ENCODE measurements around the gene STX2. TPM values are rescaled to one million over a fixed set of nuclear protein-coding genes. Genes with fewer than 3 reads are reported as not detected.
"Not testable (repeated sequence)": the region's sequence is repeated elsewhere in the genome, so short reads cannot be mapped to it uniquely, and the experiment has no call there.

STX2 gene
- total RNA-seq, 4 donors from 2014 or later: 1.2 to 14.1 (median 4.1) TPM

DNA sequence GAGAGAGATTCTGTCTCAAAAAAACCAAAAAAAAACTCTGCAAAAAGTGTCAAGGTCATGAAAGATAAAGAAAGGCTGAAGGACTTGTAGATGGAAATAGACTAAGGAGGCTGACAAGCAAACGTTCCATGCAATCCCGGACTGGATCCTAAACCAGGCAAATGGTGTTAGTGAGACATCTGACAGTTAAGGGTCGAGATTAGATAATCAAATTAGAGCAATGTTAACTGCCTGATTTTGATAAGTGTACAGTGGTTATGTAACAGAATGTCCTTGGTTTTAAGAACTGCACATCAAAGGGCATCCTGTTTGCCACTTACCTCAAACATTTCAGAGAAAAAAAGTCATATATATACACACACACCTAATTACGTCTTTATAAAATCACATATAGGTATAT, 29.4 kb upstream of the STX2 start:
- Histone ChIP-seq H3K36me3 (peaks cover 0 to 6% (median 0%) of the 10 kb centered on the region in 3 donors), H3K4me3 (no peak overlapping the region), H3K4me1 (peaks cover 0 to 20% (median 15%) of the 10 kb centered on the region in 3 donors), H3K9me3 (no peaks in the 10 kb centered on the region), H3K27ac (no peak overlapping the region), H3K27me3 (no peaks in the 10 kb centered on the region)
- intact Hi-C loops (cut with DNase I): no loop called here
- TF ChIP-seq, protein P1, sequence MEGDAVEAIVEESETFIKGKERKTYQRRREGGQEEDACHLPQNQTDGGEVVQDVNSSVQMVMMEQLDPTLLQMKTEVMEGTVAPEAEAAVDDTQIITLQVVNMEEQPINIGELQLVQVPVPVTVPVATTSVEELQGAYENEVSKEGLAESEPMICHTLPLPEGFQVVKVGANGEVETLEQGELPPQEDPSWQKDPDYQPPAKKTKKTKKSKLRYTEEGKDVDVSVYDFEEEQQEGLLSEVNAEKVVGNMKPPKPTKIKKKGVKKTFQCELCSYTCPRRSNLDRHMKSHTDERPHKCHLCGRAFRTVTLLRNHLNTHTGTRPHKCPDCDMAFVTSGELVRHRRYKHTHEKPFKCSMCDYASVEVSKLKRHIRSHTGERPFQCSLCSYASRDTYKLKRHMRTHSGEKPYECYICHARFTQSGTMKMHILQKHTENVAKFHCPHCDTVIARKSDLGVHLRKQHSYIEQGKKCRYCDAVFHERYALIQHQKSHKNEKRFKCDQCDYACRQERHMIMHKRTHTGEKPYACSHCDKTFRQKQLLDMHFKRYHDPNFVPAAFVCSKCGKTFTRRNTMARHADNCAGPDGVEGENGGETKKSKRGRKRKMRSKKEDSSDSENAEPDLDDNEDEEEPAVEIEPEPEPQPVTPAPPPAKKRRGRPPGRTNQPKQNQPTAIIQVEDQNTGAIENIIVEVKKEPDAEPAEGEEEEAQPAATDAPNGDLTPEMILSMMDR (IDR thresholded peaks at IDR 0.05): no peak
- TF ChIP-seq POLR2A (IDR thresholded peaks at IDR 0.05): no peak
- DNase-seq: no peak
- WGBS, 2 donors: 65 to 72% methylated on average over 4 of the region's 4 CpGs

DNA sequence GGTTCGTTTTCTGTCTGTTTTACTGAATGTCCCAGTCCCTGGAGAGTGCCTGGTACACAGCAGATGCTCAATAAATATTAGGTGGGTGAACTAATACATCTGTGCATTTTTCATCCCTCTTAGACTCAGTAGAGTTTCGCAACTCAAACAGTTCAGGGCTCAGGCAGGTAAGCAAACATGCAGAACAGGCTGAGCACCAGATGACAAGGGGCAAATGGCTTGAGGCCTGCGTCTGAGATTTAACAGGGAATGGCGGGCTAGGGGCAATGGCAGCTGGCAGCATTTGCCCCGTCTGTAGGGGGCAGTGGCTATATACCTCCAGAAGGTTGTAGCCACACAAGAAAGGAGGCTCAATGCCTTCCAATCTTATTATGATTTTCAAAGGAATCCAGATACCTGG, 24.2 kb upstream of the STX2 start:
- Histone ChIP-seq H3K27ac (no peak overlapping the region), H3K4me1 (no peaks in the 10 kb centered on the region), H3K9me3 (no peaks in the 10 kb centered on the region), H3K4me3 (no peak overlapping the region), H3K27me3 (no peaks in the 10 kb centered on the region), H3K36me3 (no peaks in the 10 kb centered on the region)
- no peak for DNase-seq
- TF ChIP-seq POLR2A (IDR thresholded peaks at IDR 0.05): no peak
- TF ChIP-seq, protein P1 (IDR thresholded peaks at IDR 0.05): no peak
- intact Hi-C loops (cut with DNase I): no loop called here
- WGBS, 2 donors: 68 to 78% methylated on average over 4 of the region's 5 CpGs

DNA sequence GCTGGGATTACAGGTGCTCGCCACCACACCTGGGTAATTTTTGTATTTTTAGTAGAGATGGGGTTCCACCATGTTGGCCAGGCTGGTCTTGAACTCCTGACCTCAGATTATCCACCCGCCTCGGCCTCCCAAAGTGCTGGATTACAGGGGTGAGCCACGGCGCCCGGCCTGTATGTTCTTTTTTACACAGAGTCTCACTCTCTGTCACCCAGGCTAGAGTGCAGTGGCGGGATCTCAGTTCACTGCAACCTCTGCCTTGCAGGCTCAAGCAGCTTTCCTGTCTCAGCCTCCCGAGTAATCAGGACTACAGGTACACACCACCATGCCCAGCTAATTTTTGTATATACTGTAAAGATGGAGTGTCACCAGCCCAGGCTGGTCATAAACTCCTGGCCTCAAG, 23.7 kb upstream of the STX2 start:
- intact Hi-C loops (cut with DNase I); H3K27me3 ChIP-seq; H3K4me1 ChIP-seq; H3K36me3 ChIP-seq; H3K4me3 ChIP-seq; H3K9me3 ChIP-seq; H3K27ac ChIP-seq; DNase-seq: not testable (repeated sequence)
- 86 to 96% methylated on average over 6 to 7 of the region's 8 CpGs for WGBS, 2 donors

DNA sequence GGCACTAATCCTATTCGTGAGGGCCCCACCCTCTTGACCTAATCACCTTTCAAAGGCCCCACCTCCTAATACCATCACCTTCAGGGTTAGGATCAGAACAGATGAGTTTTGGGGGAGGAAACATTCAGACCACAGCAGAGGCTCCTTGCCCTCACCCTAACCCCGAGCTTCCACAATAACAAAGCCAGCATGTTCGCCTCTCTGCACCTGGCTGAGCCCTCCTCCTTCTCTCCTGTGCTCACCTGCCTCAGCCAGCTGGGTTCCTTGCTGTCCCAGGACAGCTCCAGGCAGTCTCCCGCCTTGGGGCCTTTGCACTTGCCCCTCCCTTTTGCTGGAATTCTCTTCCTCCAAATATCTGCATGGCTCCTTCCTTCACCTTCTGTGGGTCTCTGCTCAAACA, 23.1 kb upstream of the STX2 start:
- peaks cover 0 to 8% (median 8%) of the 10 kb centered on the region in 3 donors for H3K9me3 ChIP-seq
- TF ChIP-seq, protein P1 (IDR thresholded peaks at IDR 0.05): no peak
- no peak for TF ChIP-seq POLR2A (IDR thresholded peaks at IDR 0.05)
- no peak overlapping the region for H3K27ac ChIP-seq
- 77 to 85% methylated on average over 4 of the region's 4 CpGs for WGBS, 2 donors
- intact Hi-C loops (cut with DNase I): no loop called here
- DNase-seq: no peak
- H3K4me1 ChIP-seq: no peaks in the 10 kb centered on the region
- H3K4me3 ChIP-seq: no peak overlapping the region
- no peaks in the 10 kb centered on the region for H3K36me3 ChIP-seq
- no peaks in the 10 kb centered on the region for H3K27me3 ChIP-seq

DNA sequence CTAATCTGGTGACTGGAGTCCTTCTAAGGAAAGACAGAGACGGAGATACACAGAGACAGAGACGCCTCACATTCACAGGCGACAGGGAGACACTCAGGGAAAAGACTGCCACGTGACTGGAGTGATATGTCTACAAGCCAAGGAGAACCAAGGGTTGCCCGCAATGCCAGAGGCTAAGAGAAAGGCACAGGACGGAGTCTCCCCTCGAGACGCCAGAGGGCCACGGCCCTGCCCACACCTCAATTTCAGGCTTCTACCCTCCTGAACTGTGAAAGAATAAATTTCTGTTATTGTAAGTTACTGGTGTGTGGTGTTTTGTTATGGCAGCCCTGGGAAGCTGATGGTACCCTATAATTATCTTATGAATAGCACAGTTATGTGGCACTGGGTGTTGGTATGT, 21.3 kb upstream of the STX2 start:
- Histone ChIP-seq H3K27me3 (peaks cover 0 to 2% (median 0%) of the 10 kb centered on the region in 4 donors), H3K9me3 (peaks cover 0 to 11% (median 10%) of the 10 kb centered on the region in 3 donors), H3K4me1 (no peaks in the 10 kb centered on the region), H3K36me3 (no peaks in the 10 kb centered on the region), H3K27ac (no peak overlapping the region), H3K4me3 (no peak overlapping the region)
- intact Hi-C loops (cut with DNase I): no loop called here
- DNase-seq: no peak
- WGBS, 2 donors: 89 to 90% methylated on average over 9 of the region's 9 CpGs
- TF ChIP-seq, protein P1 (IDR thresholded peaks at IDR 0.05): no peak
- no peak for TF ChIP-seq POLR2A (IDR thresholded peaks at IDR 0.05)

DNA sequence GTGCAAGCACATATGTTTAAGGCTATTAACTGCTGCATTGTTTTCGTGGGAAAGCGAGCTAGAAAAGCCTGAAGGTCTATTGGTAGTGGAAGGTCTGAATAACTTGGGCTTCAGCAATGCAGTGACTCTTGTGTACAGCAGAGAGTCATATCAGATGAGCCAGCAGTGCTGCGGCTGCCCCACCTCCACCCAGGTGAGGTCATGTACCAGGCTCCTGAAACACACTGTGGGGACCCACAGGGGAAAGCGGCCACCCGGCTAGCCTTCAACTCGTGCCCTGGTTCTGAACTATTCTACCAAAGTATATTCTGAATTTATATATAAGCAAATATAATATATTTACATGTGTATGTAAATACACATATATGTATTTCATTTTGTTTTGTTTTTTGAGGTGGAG, 20.1 kb upstream of the STX2 start:
- H3K9me3 ChIP-seq: peaks cover 0 to 11% (median 10%) of the 10 kb centered on the region in 3 donors
- H3K27me3 ChIP-seq: peaks cover 0 to 12% (median 0%) of the 10 kb centered on the region in 4 donors
- H3K36me3 ChIP-seq: no peaks in the 10 kb centered on the region
- intact Hi-C loops (cut with DNase I): no loop called here
- no peak overlapping the region for H3K27ac ChIP-seq
- DNase-seq: no peak
- TF ChIP-seq, protein P1 (IDR thresholded peaks at IDR 0.05): no peak
- TF ChIP-seq POLR2A (IDR thresholded peaks at IDR 0.05): no peak
- H3K4me1 ChIP-seq: no peaks in the 10 kb centered on the region
- no peak overlapping the region for H3K4me3 ChIP-seq
- 87 to 91% methylated on average over 6 of the region's 6 CpGs for WGBS, 2 donors
